Measurements from ENCODE around the gene DIAPH2. TPM values are rescaled to one million over a fixed set of nuclear protein-coding genes. Genes with fewer than 3 reads are reported as not detected.

DIAPH2 gene
- total and polyA plus RNA-seq, 2 of the 13 experiments (the other 11 are each of a cell fraction or from before 2014, with no cell fraction given) = 2.1 to 8.5 TPM

- intact Hi-C loops (cut with micrococcal nuclease; ENCODE audit: unreplicated experiment) = no loop called here
- POLR2A ChIA-PET = no interaction called here
Measured at GRCh38 chrX:96919672-96920071, 235.0 kb downstream of the DIAPH2 start.

GRCh38 chrX:96924581-96924980, 239.9 kb downstream of the DIAPH2 start:
- Histone ChIP-seq H3K4me2 (ENCODE audit: low read depth, low read length) (no peak overlapping the region), H3K36me3 (replicated peaks in 1 of 2; ENCODE audit: control insufficient read depth in 1 of 2, insufficient read depth in 2 of 2, low read length in 2 of 2) (no peaks in the 10 kb centered on the region), H3K27me3 (ENCODE audit: control insufficient read depth in 1 of 2, insufficient read depth in 2 of 2, low read length in 2 of 2) (no peaks in the 10 kb centered on the region), H3K79me2 (ENCODE audit: insufficient read depth, low read length) (no peaks in the 10 kb centered on the region), H3K27ac (ENCODE audit: extremely low read length, insufficient read depth, low read length) (no peak overlapping the region), H4K20me1 (ENCODE audit: insufficient read depth, low read length) (no peaks in the 10 kb centered on the region), H3K9me3 (ENCODE audit: low read length) (no peaks in the 10 kb centered on the region), H2AFZ (ENCODE audit: low read length) (no peak overlapping the region), H3K4me3 (replicated peaks in 1 of 3; ENCODE audit: insufficient read depth in 1 of 3, low read depth in 2 of 3, low read length in 3 of 3) (no peak overlapping the region), H3K4me1 (ENCODE audit: insufficient read depth, low read length) (no peaks in the 10 kb centered on the region), H3K9ac (ENCODE audit: insufficient read depth, low read depth, low read length) (no peak overlapping the region)
- no peak for DNase-seq (ENCODE audit: low spot score)
- intact Hi-C loops (cut with micrococcal nuclease; ENCODE audit: unreplicated experiment) = no loop called here
- 96% methylated on average over 3 of the region's 3 CpGs for WGBS (ENCODE audit: low lambda C conversion rate)
- ChIA-PET CTCF (ENCODE audit: low intra/inter-chr PET ratio, low total read pairs) (no interaction called here), POLR2A (no interaction called here)
- in situ Hi-C loops (cut with HindIII; ENCODE audit: extremely low pct_ligation_motif_present, low pct_unique_long_range_greater_than_20kb) = no loop called here
- no TSS peak for BruUV-seq (replicated peaks)
- TF ChIP-seq ZNF790 (CRISPR knock-in tag; IDR thresholded peaks at IDR 0.05; ENCODE audit: borderline replicate concordance) = no peak
- no peak for TF ChIP-seq GLI4 (CRISPR knock-in tag; IDR thresholded peaks at IDR 0.05; ENCODE audit: borderline replicate concordance)
- no peak for TF ChIP-seq ZNF552 (CRISPR knock-in tag; IDR thresholded peaks at IDR 0.05; ENCODE audit: borderline replicate concordance)
- TF ChIP-seq E2F2 (CRISPR knock-in tag; IDR thresholded peaks at IDR 0.05; ENCODE audit: borderline replicate concordance) = no peak
- no peak for TF ChIP-seq SRSF1 (optimal IDR thresholded peaks at IDR 0.05; ENCODE audit: low read depth, low read length)
- no peak for ATAC-seq
- no peak for FAIRE-seq

More at GRCh38 chrX:96919672-96920071, 235.0 kb downstream of the DIAPH2 start:
- Histone ChIP-seq H3K4me3 (replicated peaks in 1 of 3; ENCODE audit: insufficient read depth in 1 of 3, low read depth in 2 of 3, low read length in 3 of 3) (no peak overlapping the region), H3K9me3 (ENCODE audit: low read length) (no peaks in the 10 kb centered on the region), H3K4me1 (ENCODE audit: insufficient read depth, low read length) (no peaks in the 10 kb centered on the region), H3K4me2 (ENCODE audit: low read depth, low read length) (no peak overlapping the region), H3K9ac (ENCODE audit: insufficient read depth, low read depth, low read length) (no peak overlapping the region), H2AFZ (ENCODE audit: low read length) (no peak overlapping the region), H4K20me1 (ENCODE audit: insufficient read depth, low read length) (no peaks in the 10 kb centered on the region), H3K27ac (ENCODE audit: extremely low read length, insufficient read depth, low read length) (no peak overlapping the region), H3K79me2 (ENCODE audit: insufficient read depth, low read length) (no peaks in the 10 kb centered on the region), H3K27me3 (ENCODE audit: control insufficient read depth in 1 of 2, insufficient read depth in 2 of 2, low read length in 2 of 2) (no peaks in the 10 kb centered on the region), H3K36me3 (replicated peaks in 1 of 2; ENCODE audit: control insufficient read depth in 1 of 2, insufficient read depth in 2 of 2, low read length in 2 of 2) (no peaks in the 10 kb centered on the region)
- no TSS peak for BruUV-seq (replicated peaks)
- TF ChIP-seq ZNF567 (CRISPR knock-in tag; IDR thresholded peaks at IDR 0.05; ENCODE audit: borderline replicate concordance) (no peak), MAFG (CRISPR knock-in tag; IDR thresholded peaks at IDR 0.05) (no peak), CENPX (CRISPR knock-in tag; IDR thresholded peaks at IDR 0.05) (no peak), ZSCAN12 (CRISPR knock-in tag; IDR thresholded peaks at IDR 0.05) (no peak), ARNT2 (CRISPR knock-in tag; IDR thresholded peaks at IDR 0.05; ENCODE audit: low read depth) (no peak), ZFP82 (CRISPR knock-in tag; IDR thresholded peaks at IDR 0.05; ENCODE audit: borderline replicate concordance) (no peak), GABPB1 (CRISPR knock-in tag; IDR thresholded peaks at IDR 0.05) (no peak), ZNF460 (CRISPR knock-in tag; IDR thresholded peaks at IDR 0.05; ENCODE audit: borderline replicate concordance) (no peak)
- no peak for FAIRE-seq
- in situ Hi-C loops (cut with HindIII; ENCODE audit: extremely low pct_ligation_motif_present, low pct_unique_long_range_greater_than_20kb) = no loop called here
- CTCF ChIA-PET (ENCODE audit: low intra/inter-chr PET ratio, low total read pairs) = no interaction called here
- 98% methylated on average over 4 of the region's 4 CpGs for WGBS (ENCODE audit: low lambda C conversion rate)
- no peak for ATAC-seq
- no peak for DNase-seq (ENCODE audit: low spot score)

All from HepG2 (cell line).